GM19043 (cell line): ENCODE measurements around the gene LCE3D.
"Not testable (repeated sequence)": the region's sequence is repeated elsewhere in the genome, so short reads cannot be mapped to it uniquely, and the experiment has no call there.

Experiments
- ATAC-seq: cut with Tn5 transposase; IDR thresholded peaks from one replicate; pipeline ENCODE4 v1.9.1; 2021; ENCODE audit warnings: low read depth; ENCODE audit not compliant: unreplicated experiment

The LCE3D gene, protein sequence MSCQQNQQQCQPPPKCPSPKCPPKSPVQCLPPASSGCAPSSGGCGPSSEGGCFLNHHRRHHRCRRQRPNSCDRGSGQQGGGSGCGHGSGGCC

GRCh38 chr1:152580433-152580832 is at the start of gene LCE3D:
TSS of gene LCE3D (minus strand) at chr1:152580516. CDS start at chr1:152579936, 580 bp downstream.
- no peak for ATAC-seq

- no peak for ATAC-seq
Measured at GRCh38 chr1:152626744-152627143, 46.4 kb upstream of the LCE3D start.

GRCh38 chr1:152623203-152623844 is 43.0 kb upstream of the LCE3D start:
- no peak for ATAC-seq

GRCh38 chr1:152622803-152623202 is 42.5 kb upstream of the LCE3D start, which contains the start of gene LCE3A:
TSS of gene LCE3A (minus strand) at chr1:152623103. CDS start at chr1:152623103, 0 bp downstream.
- ATAC-seq: no peak

GRCh38 chr1:152621993-152622392 is 41.7 kb upstream of the LCE3D start:
- ATAC-seq: no peak

DNA sequence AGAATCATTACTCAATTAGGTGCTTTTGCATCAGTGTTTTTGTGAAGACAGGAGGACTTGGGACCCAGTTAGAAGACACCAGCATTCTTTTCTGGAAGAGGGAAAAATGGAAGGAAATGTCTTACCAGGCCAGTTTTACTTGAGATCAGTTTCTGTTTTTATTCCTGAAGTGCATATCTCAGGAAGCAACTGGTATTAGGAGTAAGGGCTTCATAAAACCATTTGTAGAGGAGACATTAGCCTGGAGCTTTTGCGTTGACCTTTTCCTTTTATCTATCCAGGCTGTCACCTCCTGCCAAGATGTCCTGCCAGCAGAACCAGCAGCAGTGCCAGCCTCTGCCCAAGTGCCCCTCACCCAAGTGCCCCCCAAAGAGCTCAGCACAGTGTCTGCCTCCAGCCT is 33.2 kb upstream of the LCE3D start, which contains the start of gene LCE3B:
Gene LCE3B (plus strand): TSS at position 301 of the 400 bp plus-strand sequence. CDS start 0 bp downstream, at position 301.
- no peak for ATAC-seq

GRCh38 chr1:152599934-152600333 is 19.6 kb upstream of the LCE3D start, which contains the start of gene LCE3C:
TSS of gene LCE3C (plus strand) at chr1:152600234. CDS start at chr1:152600732, 498 bp downstream.
- no peak for ATAC-seq

- no peak for ATAC-seq
Measured at GRCh38 chr1:152596986-152597385, 16.7 kb upstream of the LCE3D start.

GRCh38 chr1:152585586-152585985 is 5.3 kb upstream of the LCE3D start:
- ATAC-seq: no peak

- no peak for ATAC-seq
Measured at GRCh38 chr1:152582647-152583046, 2.3 kb upstream of the LCE3D start.

- not testable (repeated sequence) for ATAC-seq
Measured at GRCh38 chr1:152579526-152579925, 790 bp downstream of the LCE3D start.

DNA sequence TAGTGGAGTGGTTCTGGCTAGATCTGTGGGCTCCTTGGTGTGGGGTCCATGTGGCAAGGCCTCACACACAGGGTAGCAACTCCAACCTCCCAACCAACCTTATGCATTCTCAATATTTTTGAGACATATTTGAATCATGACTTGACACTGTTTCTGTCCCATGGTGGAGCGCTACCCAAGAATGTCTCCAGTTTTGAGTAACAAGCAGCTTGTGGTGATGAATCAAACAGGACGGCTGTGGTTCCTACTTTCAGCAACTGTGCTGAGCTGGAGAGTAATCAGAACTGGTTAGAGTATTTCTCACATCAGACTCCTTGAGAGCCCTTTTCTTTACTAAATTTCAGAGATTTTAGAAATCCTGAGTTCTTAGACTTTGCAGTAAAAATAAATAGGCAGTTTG is 3.1 kb downstream of the LCE3D start:
- ATAC-seq: no peak

- no peak for ATAC-seq
Measured at GRCh38 chr1:152566681-152567080, 13.6 kb downstream of the LCE3D start, which contains the start of gene LCE3E. TSS of gene LCE3E (minus strand) at chr1:152566780. CDS start at chr1:152566208, 572 bp downstream.

DNA sequence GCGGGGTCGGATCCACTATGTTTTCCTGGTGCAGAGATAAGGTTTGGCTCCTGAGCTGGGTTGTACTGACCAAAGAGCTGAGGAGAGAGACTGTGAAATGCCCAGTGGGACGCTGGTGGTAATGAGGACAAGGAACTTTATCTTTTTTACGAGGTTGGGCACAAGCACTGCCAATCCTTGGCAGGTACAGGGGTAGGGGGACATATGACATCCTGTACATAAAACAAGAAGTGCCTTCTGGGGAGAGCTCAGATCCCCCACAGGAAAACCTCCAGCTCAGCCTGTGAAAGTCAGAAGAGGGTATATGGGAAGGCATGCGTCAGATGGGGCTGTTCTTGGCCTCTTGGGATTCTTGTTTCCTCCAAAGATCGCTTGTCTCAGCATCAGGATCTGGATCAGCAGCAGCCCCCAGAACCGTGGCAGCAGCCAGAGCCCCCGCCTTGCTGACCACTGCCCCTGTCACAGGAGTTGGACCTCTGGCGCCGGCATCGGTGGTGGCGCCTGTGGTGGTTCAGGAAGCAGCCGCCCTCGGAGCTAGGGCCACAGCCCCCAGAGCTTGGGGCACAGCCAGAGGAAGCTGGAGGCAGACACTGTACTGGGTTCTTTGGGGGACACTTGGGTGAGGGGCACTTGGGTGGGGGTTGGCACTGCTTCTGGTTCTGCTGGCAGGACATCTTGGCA is 14.6 kb downstream of the LCE3D start:
- ATAC-seq: no peak

DNA sequence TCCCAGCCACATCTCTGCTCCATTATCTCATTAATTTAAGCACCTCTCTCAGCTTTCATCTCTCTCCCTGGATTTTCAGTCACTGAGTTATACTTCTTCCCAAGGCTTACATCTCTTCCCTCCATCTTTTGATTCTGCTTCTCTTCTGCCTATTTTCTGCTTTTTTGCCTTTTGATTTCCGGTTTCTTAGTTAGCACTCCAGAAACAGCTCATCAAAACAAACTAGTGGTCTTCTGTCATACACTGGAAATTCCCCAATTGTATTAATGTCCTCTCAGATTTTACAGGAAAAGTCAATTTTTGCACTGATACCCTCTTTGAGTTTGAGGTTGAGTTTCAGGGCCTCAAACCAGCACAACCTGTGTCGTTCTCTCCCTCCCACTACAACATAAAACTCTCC is 15.2 kb downstream of the LCE3D start:
- no peak for ATAC-seq

- not testable (repeated sequence) for ATAC-seq
Measured at GRCh38 chr1:152548358-152548757, 32.0 kb downstream of the LCE3D start.

- no peak for ATAC-seq
Measured at GRCh38 chr1:152546704-152547103, 33.6 kb downstream of the LCE3D start.

DNA sequence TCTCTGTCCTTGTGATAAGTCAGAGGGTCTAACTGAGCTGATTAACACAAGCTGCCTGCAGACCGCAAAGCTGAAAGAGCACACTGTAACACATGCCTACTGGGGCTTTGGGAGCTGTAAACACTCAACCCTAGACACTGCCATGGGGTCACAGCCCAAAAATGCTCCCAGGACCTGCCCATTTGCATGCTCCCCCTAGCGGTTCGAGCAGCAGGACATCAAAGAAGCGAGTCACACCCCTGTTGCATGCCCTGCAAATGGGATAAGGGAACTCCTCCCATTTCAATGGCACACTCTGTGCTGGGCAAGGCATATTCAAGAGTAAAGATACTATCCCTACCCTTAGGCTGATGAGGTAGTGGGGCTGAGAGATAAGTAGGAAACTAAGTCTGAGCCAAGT is 36.5 kb downstream of the LCE3D start:
- ATAC-seq: no peak

DNA sequence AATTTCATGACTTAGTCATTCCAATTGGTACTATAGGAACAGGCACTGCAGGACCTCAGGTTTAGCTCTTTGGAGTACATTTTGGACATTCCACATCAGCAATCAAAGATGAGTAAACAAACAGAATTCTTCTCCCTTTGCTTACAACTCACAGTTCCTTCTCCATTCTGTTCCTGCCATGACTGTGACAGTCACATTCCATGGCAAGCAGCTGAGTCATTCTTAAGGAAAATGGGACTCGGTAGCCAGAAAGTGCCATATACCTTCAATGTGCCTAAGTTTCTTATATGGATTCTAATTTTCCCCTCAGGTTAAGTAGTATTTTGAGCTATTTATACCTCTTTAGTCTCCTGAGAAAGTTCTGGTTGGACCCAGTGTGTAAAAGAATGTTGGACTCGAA is 40.4 kb downstream of the LCE3D start:
- no peak for ATAC-seq

- ATAC-seq: no peak
Measured at GRCh38 chr1:152537496-152537895, 42.8 kb downstream of the LCE3D start.

GRCh38 chr1:152535774-152536173 is 44.5 kb downstream of the LCE3D start:
- no peak for ATAC-seq
